GM12878 (cell line): ENCODE results near the gene HYPK. TPM values are rescaled to one million over a fixed set of nuclear protein-coding genes. Genes with fewer than 3 reads are reported as not detected.

Experiments
- BRCA1 ChIP-seq: IDR thresholded peaks from 2 replicates; pipeline ENCODE4 v1.6.1; 2011; ENCODE audit warnings: low read depth, low read length, improper control_type of control experiment
- ESRRA ChIP-seq: IDR thresholded peaks from 2 replicates; pipeline ENCODE4 v1.6.1; 2012; ENCODE audit warnings: mild to moderate bottlenecking, low read length, improper control_type of control experiment
- FOXM1 ChIP-seq: IDR thresholded peaks from 2 replicates; pipeline ENCODE4 v1.6.1; 2012; ENCODE audit warnings: low read depth, mild to moderate bottlenecking, inconsistent platforms, low read length, moderate library complexity
- MEF2B ChIP-seq: fragments of 450-650 bp; IDR thresholded peaks from 2 replicates; pipeline ENCODE4 v1.6.1; 2018; ENCODE audit warnings: mild to moderate bottlenecking, moderate library complexity; ENCODE audit not compliant: partially characterized antibody, poor library complexity, severe bottlenecking
- MLLT1 ChIP-seq: fragments of 450-650 bp; IDR thresholded peaks from 2 replicates; pipeline ENCODE4 v1.6.1; 2016; ENCODE audit warnings: mild to moderate bottlenecking
- POLR2A ChIP-seq: IDR thresholded peaks from 2 replicates; pipeline ENCODE4 v1.6.1; 2011; ENCODE audit warnings: low read depth, mild to moderate bottlenecking, low read length
- SMAD5 ChIP-seq: IDR thresholded peaks from 2 replicates; pipeline ENCODE4 v1.6.1; 2016; ENCODE audit warnings: antibody characterized with exemption, low read depth
- SMC3 ChIP-seq: IDR thresholded peaks from 2 replicates; pipeline ENCODE4 v1.6.1; 2011; ENCODE audit warnings: low read length, improper control_type of control experiment, borderline replicate concordance
- ZNF687 ChIP-seq: fragments of 450-650 bp; IDR thresholded peaks from 2 replicates; pipeline ENCODE4 v1.6.1; 2017; ENCODE audit warnings: mild to moderate bottlenecking, moderate library complexity
- polyA plus RNA-seq, 11 experiments: library from polyadenylated mRNA; depleted of rRNA in 4 of 11; unstranded in 6 of 11; stranded (reverse) in 5 of 11; fragments of >200 nt; fragmentation: Nextera tagmentation in 4 of 11; fragmentation: Illumina TruSeq in 1 of 11; extraction: Ambion mirVana in 4 of 11; extraction: Trizol in 1 of 11; gene quantifications; 1 replicate in 1 of 11; 2 replicates in 10 of 11; pipeline versions ENCODE4 v1.2.1 to v1.2.3, GENCODE V29; 2011 to 2016; ENCODE audit warnings: inconsistent platforms in 2 of 11, missing spikeins in 2 of 11, low read depth in 1 of 11
- total RNA-seq, 4 experiments: library from RNA; depleted of rRNA in 3 of 4; stranded (reverse); fragments of >200 nt in 3 of 4; fragmentation: Illumina TruSeq in 1 of 4; extraction: Trizol in 1 of 4; gene quantifications; 2 replicates each; pipeline versions ENCODE4 v1.2.1 to v1.2.3, GENCODE V29; 2013 to 2021

Gene HYPK
- total and polyA plus RNA-seq, 10 of the 15 experiments (the other 5 are each of a cell fraction or from before 2014, with no cell fraction given): 8.0 to 38.4 (median 17.5) TPM

GRCh38 chr15:43799209-43799944 is 1.0 kb upstream of the HYPK start (continued):
- TF ChIP-seq SMC3: no peak
- TF ChIP-seq MLLT1: no peak
- TF ChIP-seq POLR2A: no peak; the same call in 1 of the 2 replicates
- TF ChIP-seq BRCA1: no peak
- TF ChIP-seq FOXM1: no peak
- TF ChIP-seq MEF2B: peak; percentile 8
- TF ChIP-seq SMAD5: peak; percentile 6; the same call in 1 of the 2 replicates
- TF ChIP-seq ESRRA: no peak
- 0 out of 2 replicates have a peak, but pooled peaks have one; percentile 26 for TF ChIP-seq ZNF687
